Epithelial cell of esophagus (primary cell): ENCODE results near the gene KCNJ8.
"Not testable (repeated sequence)": the region's sequence is repeated elsewhere in the genome, so short reads cannot be mapped to it uniquely, and the experiment has no call there.

Source experiments
- DNase-seq: peaks from one replicate; pipeline ENCODE4 v3.0.0; 2010; ENCODE audit warnings: low read depth
- H3K4me3 ChIP-seq: 2 replicates; pipeline ENCODE4 v1.5.1; 2011; ENCODE audit warnings: mild to moderate bottlenecking, low read length, control low read depth
- TF ChIP-seq, protein P1 (sequence below): IDR thresholded peaks from 2 replicates; pipeline ENCODE4 v1.5.1; 2011; ENCODE audit warnings: low read depth, mild to moderate bottlenecking, low read length, control low read depth, inconsistent platforms; ENCODE audit not compliant: insufficient read depth; ENCODE audit errors: missing control alignments

KCNJ8 gene

DNA sequence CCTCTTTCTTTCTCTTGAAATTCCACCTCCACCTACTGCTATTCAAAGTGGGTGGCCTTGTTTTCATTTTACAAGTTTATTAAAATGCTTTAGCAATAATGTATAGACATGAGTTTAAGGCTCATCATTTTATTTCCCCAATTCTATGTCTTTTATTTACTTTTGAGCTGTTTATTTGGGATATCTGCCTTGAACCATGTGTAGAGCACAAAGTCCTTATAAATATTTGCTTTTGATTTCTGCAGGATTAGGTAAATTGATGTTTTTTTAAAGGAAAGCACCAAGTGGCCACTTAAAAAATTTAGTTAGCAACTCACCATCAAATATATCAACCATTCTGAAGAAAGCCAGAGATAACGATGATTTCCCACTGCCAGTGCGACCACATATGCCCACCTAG lies 39.8 kb upstream of the KCNJ8 start:
- TF ChIP-seq, protein P1, sequence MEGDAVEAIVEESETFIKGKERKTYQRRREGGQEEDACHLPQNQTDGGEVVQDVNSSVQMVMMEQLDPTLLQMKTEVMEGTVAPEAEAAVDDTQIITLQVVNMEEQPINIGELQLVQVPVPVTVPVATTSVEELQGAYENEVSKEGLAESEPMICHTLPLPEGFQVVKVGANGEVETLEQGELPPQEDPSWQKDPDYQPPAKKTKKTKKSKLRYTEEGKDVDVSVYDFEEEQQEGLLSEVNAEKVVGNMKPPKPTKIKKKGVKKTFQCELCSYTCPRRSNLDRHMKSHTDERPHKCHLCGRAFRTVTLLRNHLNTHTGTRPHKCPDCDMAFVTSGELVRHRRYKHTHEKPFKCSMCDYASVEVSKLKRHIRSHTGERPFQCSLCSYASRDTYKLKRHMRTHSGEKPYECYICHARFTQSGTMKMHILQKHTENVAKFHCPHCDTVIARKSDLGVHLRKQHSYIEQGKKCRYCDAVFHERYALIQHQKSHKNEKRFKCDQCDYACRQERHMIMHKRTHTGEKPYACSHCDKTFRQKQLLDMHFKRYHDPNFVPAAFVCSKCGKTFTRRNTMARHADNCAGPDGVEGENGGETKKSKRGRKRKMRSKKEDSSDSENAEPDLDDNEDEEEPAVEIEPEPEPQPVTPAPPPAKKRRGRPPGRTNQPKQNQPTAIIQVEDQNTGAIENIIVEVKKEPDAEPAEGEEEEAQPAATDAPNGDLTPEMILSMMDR, result no peak
- DNase-seq, result no peak
- H3K4me3 ChIP-seq, result no peak overlapping the region

DNA sequence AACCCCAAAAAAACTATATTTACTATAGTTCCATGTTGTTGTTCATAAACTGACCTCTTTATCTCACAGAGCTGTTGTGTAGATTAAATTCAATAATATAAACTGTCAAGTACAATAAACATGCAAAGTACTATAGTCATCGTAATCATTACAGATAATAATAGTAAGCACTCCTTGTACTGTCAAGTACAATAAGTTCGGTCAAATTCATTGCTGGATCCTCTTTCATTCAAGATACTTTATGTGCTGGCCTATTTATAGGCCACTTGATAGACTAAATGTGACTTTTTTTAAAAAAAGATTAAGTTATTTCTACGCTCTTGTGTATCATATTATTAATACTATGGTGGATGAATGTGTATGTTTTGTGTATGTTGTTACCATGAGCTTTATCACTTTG lies 39.2 kb upstream of the KCNJ8 start:
- TF ChIP-seq, protein P1, result no peak
- no peak overlapping the region for H3K4me3 ChIP-seq
- DNase-seq, result no peak

DNA sequence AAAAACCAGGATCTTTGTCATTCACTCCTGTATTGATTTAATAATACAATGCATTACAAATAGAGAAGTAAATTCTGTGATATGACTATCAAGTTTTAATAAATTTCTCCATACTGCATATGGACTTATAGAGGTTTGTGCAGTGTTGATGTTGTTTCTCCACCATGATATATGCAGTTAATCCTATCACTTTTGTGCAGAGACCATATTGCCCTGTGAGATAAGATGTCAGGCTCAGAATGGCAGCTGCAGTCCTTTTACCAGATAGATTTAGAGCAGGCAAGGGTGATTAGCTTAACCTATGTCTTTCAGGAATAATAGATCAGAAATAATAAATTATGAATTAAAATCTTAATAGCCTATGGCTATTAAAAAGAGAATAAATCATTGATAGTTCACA lies 38.6 kb upstream of the KCNJ8 start:
- TF ChIP-seq, protein P1, result no peak
- DNase-seq, result no peak
- H3K4me3 ChIP-seq, result no peak overlapping the region

DNA sequence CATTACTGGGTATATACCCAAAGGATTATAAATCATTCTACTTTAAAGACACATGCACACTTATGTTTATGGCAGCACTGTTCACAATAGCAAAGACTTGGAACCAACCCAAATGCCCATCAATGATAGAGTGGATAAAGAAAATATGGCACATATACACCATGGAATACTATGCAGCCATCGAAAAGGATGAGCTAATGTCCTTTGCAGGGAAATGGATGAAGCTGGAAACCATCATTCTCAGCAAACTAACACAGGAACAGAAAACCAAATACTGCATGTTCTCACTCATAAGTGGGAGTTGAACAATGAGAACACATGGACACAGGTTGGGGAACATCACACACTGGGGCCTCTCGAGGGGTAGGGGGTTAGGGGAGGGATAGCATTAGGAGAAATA lies 37.8 kb upstream of the KCNJ8 start:
- H3K4me3 ChIP-seq, DNase-seq: not testable (repeated sequence)

DNA sequence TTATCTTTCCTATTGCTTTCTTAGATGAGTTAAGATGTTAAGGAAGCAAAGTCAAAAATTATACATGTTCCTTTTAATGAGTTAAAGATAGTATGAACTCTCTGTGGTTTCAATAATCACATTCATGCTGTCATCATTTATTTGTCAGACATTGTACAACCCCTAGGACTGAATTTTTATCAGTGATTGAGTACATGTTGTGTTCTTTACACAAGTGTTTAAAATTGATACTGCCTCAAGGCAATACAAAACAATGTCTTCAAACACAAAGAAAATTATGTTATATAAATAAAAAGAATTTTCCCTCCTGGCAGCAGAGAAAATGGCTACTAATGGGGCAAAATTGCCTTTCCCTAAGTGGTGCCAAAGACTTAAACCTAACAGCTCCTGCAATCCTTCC lies 34.6 kb upstream of the KCNJ8 start:
- TF ChIP-seq, protein P1, result no peak
- H3K4me3 ChIP-seq, result no peak overlapping the region
- DNase-seq, result no peak

DNA sequence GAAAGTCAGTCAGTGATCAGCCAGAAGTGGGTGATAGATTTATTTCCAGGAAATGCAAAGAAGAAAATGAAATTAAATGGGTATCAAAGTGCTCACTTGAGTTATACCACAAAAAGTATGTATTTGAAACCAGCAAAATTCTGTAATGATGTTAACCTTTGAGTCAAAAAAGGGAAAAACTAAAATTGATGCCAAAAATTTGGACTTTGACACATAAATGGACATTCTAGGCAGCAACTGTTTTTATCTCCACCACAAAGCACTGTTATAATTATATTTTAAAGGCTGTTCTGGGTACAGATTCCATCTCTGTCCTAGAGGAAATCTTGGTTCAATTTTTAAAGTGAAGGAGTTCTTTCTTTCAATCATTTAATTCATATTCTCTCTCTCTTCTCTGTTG lies 31.7 kb upstream of the KCNJ8 start:
- DNase-seq, result no peak
- TF ChIP-seq, protein P1, result no peak
- H3K4me3 ChIP-seq, result no peak overlapping the region

DNA sequence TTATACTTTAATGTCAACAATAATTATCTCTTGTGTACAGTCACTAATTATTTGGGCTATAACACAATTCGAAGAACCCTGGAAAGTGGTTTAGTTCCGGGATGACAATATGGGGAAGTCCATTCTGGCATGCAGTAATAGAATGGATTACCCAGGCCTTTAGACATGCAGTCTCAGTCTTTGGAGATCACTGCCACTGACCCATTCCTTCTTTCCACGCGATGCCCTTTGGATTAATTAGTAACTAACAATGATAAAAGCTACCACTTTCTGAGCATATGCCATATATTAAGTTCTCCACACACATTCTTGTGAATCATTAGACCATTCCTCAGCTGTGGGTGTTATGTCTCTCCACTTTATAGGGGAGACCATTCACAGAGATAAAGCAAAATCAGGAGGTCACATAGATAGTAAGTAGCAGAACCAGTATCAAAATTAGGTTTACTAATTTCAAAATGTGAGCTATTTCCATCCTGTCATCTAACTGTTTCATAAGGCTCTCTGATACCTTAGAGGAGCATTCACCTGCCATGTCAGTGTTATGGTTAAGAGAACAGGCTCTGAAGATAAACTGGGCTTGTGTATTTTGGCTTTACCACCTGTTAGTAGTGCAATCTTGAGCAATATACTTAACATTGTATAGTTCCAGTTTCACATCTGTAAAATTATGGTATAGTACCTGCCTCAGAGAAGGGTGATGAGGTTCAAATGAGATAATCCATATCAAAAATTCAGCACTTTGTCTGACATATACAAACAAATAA lies 27.2 kb upstream of the KCNJ8 start:
- H3K4me3 ChIP-seq, result no peak overlapping the region
- TF ChIP-seq, protein P1, result no peak
- DNase-seq, result no peak

DNA sequence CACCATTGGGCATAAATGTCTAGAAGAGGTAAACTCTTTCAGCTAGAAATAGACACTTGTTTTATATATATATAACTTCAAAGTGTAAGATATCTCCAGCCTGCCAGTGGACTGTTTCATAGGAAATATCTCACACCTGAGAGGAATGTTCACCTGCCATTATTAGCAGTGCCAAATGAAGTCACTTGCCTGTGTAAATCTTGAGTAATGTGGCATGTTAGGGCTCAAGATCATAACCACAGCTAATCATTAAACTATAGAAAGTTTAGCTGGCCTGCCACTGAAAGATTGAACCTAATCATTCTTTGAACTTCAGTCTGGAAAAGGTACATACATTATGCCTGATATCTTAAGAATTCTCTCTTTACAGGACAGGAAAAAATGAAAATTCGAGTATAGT lies 25.5 kb upstream of the KCNJ8 start:
- H3K4me3 ChIP-seq, result no peak overlapping the region
- TF ChIP-seq, protein P1, result no peak
- DNase-seq, result no peak
